ENCODE measurements around the gene VPS13D. TPM values are rescaled to one million over a fixed set of nuclear protein-coding genes. Genes with fewer than 3 reads are reported as not detected.

VPS13D gene
- polyA plus RNA-seq, 3 donors = 3.6 to 20.2 (median 5.1) TPM

- Histone ChIP-seq H3K4me2 (replicated peaks; ENCODE audit: extremely low read depth, low read length, poor library complexity, severe bottlenecking) (no peak overlapping the region), H3K4me3 (replicated peaks in 1 of 3; ENCODE audit: low read depth in 2 of 3, low read length in 3 of 3) (no peak overlapping the region), H3K27ac (ENCODE audit: low read depth in 1 of 2, low read length in 2 of 2) (peak overlapping the region; percentile 4 to 18), H3K4me1 (ENCODE audit: control insufficient read depth in 1 of 2, insufficient read depth in 2 of 2, low read length in 2 of 2) (peaks cover 71 to 99% of the 10 kb centered on the region in 2 donors), H3K9me3 (replicated peaks in 1 of 2; ENCODE audit: control insufficient read depth in 1 of 2, insufficient read depth in 1 of 2, low read length in 2 of 2) (no peaks in the 10 kb centered on the region), H3K79me2 (ENCODE audit: insufficient read depth, low read length) (peaks cover 95% of the 10 kb centered on the region), H3K27me3 (ENCODE audit: control insufficient read depth in 2 of 2, insufficient read depth in 2 of 2, low read length in 2 of 2) (no peaks in the 10 kb centered on the region), H3K9ac (ENCODE audit: insufficient read depth, low read length, poor library complexity, severe bottlenecking) (no peak overlapping the region), H4K20me1 (ENCODE audit: insufficient read depth, low read length) (peaks cover 99% of the 10 kb centered on the region), H3K36me3 (replicated peaks in 1 of 2; ENCODE audit: control insufficient read depth in 1 of 2, insufficient read depth in 2 of 2, low read length in 2 of 2) (peaks cover 94 to 95% of the 10 kb centered on the region in 2 donors), H2AFZ (ENCODE audit: insufficient read depth, low read depth, low read length, poor library complexity, severe bottlenecking) (no peak overlapping the region)
- H3K36me3 Mint-ChIP-seq = peaks cover 88 to 99% of the 10 kb centered on the region in 2 donors
- peaks cover 0 to under 1% (median 0%) of the 10 kb centered on the region in 3 donors for H3K27me3 Mint-ChIP-seq (ENCODE audit: low read depth in 3 of 3)
- peaks cover 81% of the 10 kb centered on the region for H3K4me1 Mint-ChIP-seq
- DNase-seq = no peak
- WGBS (ENCODE audit: insufficient coverage) = 97% methylated on average over 52 of the region's 58 CpGs
- TF ChIP-seq CTCF (IDR thresholded peaks at IDR 0.05) = no peak
- no peaks in the 10 kb centered on the region for H3K9me3 Mint-ChIP-seq
- intact Hi-C loops (cut with micrococcal nuclease) = no loop called here
- no peak overlapping the region for H3K4me3 Mint-ChIP-seq
- H3K27ac Mint-ChIP-seq = peak overlapping the region in 4 of 7 donors; percentile 24 to 66 (median 44)
These were observed 38.4 kb upstream of the VPS13D start for GRCh38 chr1:12191242-12192032.

DNA sequence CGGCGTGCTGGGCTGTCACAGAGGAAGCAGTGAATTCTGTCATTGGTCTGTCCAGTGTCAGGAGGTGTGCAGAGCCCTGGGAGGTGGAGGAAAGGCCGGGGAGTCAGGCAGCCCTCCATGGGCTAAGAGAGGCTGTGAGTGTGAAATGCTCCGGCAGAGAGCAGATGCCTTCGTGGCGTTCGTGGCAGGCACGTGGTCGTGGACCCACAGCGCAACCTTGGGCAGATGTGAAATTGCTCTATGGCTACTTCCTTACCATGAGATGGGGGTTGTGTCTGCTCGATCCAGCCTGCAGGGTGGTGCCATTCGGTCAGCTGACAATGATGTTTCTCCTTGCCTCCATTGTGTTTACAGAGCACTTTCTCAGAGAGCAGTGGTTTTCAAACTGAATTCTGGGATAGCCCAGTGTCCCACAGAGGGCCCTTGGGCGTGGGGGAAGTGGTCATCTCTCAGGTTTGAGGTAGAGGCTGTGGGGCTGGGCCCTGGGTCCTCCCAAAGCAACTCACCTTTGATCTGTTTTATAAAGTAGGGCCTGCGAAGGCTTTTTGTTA, 35.1 kb upstream of the VPS13D start:
- no peaks in the 10 kb centered on the region for H3K9me3 ChIP-seq (replicated peaks in 1 of 2; ENCODE audit: control insufficient read depth in 1 of 2, insufficient read depth in 1 of 2, low read length in 2 of 2)
- peaks cover 89 to 90% of the 10 kb centered on the region in 2 donors for H3K36me3 ChIP-seq (replicated peaks in 1 of 2; ENCODE audit: control insufficient read depth in 1 of 2, insufficient read depth in 2 of 2, low read length in 2 of 2)
- peaks cover 58 to 78% of the 10 kb centered on the region in 2 donors for H3K4me1 ChIP-seq (ENCODE audit: control insufficient read depth in 1 of 2, insufficient read depth in 2 of 2, low read length in 2 of 2)
- peak in 2 of 3 donors; percentile 35 to 44 for DNase-seq
- TF ChIP-seq CTCF (IDR thresholded peaks at IDR 0.05) = no peak
- intact Hi-C loops (cut with micrococcal nuclease) = no loop called here
- Mint-ChIP-seq H3K27me3 (ENCODE audit: low read depth in 3 of 3) (peaks cover 0 to 6% (median 0%) of the 10 kb centered on the region in 3 donors), H3K4me3 (no peak overlapping the region), H3K36me3 (peaks cover 86 to 96% of the 10 kb centered on the region in 2 donors), H3K4me1 (peaks cover 58% of the 10 kb centered on the region), H3K27ac (peak overlapping the region; percentile 78 to 93 (median 85)), H3K9me3 (no peaks in the 10 kb centered on the region)
- H3K27me3 ChIP-seq (ENCODE audit: control insufficient read depth in 2 of 2, insufficient read depth in 2 of 2, low read length in 2 of 2) = no peaks in the 10 kb centered on the region
- H2AFZ ChIP-seq (ENCODE audit: insufficient read depth, low read depth, low read length, poor library complexity, severe bottlenecking) = no peak overlapping the region
- peaks cover 90% of the 10 kb centered on the region for H3K79me2 ChIP-seq (ENCODE audit: insufficient read depth, low read length)
- H3K4me2 ChIP-seq (replicated peaks; ENCODE audit: extremely low read depth, low read length, poor library complexity, severe bottlenecking) = no peak overlapping the region
- peak overlapping the region; percentile 24 for H3K9ac ChIP-seq (ENCODE audit: insufficient read depth, low read length, poor library complexity, severe bottlenecking)
- H3K27ac ChIP-seq (ENCODE audit: low read depth in 1 of 2, low read length in 2 of 2) = peak overlapping the region; percentile 73 to 76
- 22% methylated on average over 8 of the region's 14 CpGs for WGBS (ENCODE audit: insufficient coverage)
- peaks cover 99% of the 10 kb centered on the region for H4K20me1 ChIP-seq (ENCODE audit: insufficient read depth, low read length)
- no peak overlapping the region for H3K4me3 ChIP-seq (replicated peaks in 1 of 3; ENCODE audit: low read depth in 2 of 3, low read length in 3 of 3)

Measured in CD14-positive monocyte (primary cell).